Stimulated activated CD4-positive, alpha-beta T cell treated with anti-CD3 and anti-CD28 coated beads, TNF-alpha, amount 100 ng/mL, for 4 hours (primary cell): Measurements from ENCODE around the gene SNAPIN.
A peak's percentile ranks its signal among the peaks of the same experiment; 100 is the strongest.

ENCODE experiments used
- DNase-seq, 3 experiments: peaks; one replicate each; pipeline ENCODE4 v3.0.0-alpha.2; 2020; ENCODE audit warnings: low read depth in 3 of 3

Gene SNAPIN

GRCh38 chr1:153678519-153679336 is 20.2 kb downstream of the SNAPIN start, which contains the start of gene NPR1:
NPR1 (plus strand) TSS chr1:153678688; CDS start chr1:153679109, 421 bp downstream.
- no peak for DNase-seq

GRCh38 chr1:153679337-153680119 is 21.0 kb downstream of the SNAPIN start:
- peak in 1 of 3 experiments; percentile 8 for DNase-seq

GRCh38 chr1:153680120-153680403 is 21.6 kb downstream of the SNAPIN start:
- no peak for DNase-seq

GRCh38 chr1:153682730-153683129 is 24.2 kb downstream of the SNAPIN start:
- no peak for DNase-seq

- no peak for DNase-seq
Observed at GRCh38 chr1:153683854-153684253, 25.4 kb downstream of the SNAPIN start.

GRCh38 chr1:153684892-153685291 is 26.4 kb downstream of the SNAPIN start:
- no peak for DNase-seq

- DNase-seq = no peak
Observed at GRCh38 chr1:153685544-153686340, 27.2 kb downstream of the SNAPIN start.

- DNase-seq = no peak
Observed at GRCh38 chr1:153687346-153688125, 29.0 kb downstream of the SNAPIN start.

GRCh38 chr1:153688276-153688675 is 29.8 kb downstream of the SNAPIN start:
- no peak for DNase-seq

GRCh38 chr1:153688736-153689328 is 30.3 kb downstream of the SNAPIN start:
- DNase-seq = no peak

GRCh38 chr1:153693466-153693865 is 35.0 kb downstream of the SNAPIN start:
- DNase-seq = no peak

- DNase-seq = no peak
Observed at GRCh38 chr1:153696741-153697140, 38.2 kb downstream of the SNAPIN start.

- DNase-seq = no peak
Observed at GRCh38 chr1:153697191-153698019, 38.9 kb downstream of the SNAPIN start.

- no peak for DNase-seq
Observed at GRCh38 chr1:153698020-153698922, 39.8 kb downstream of the SNAPIN start.

- DNase-seq = no peak
Observed at GRCh38 chr1:153698923-153699714, 40.6 kb downstream of the SNAPIN start.

GRCh38 chr1:153699768-153700167 is 41.3 kb downstream of the SNAPIN start:
- no peak for DNase-seq

- DNase-seq = no peak
Observed at GRCh38 chr1:153705484-153705883, 47.0 kb downstream of the SNAPIN start.

- DNase-seq = no peak
Observed at GRCh38 chr1:153711026-153711425, 52.5 kb downstream of the SNAPIN start.
